ENCODE data around the gene FCSK. TPM values are rescaled to one million over a fixed set of nuclear protein-coding genes. Genes with fewer than 3 reads are reported as not detected.

The FCSK gene
- total RNA-seq, 1 donor from 2014 or later = 12.0 TPM

DNA sequence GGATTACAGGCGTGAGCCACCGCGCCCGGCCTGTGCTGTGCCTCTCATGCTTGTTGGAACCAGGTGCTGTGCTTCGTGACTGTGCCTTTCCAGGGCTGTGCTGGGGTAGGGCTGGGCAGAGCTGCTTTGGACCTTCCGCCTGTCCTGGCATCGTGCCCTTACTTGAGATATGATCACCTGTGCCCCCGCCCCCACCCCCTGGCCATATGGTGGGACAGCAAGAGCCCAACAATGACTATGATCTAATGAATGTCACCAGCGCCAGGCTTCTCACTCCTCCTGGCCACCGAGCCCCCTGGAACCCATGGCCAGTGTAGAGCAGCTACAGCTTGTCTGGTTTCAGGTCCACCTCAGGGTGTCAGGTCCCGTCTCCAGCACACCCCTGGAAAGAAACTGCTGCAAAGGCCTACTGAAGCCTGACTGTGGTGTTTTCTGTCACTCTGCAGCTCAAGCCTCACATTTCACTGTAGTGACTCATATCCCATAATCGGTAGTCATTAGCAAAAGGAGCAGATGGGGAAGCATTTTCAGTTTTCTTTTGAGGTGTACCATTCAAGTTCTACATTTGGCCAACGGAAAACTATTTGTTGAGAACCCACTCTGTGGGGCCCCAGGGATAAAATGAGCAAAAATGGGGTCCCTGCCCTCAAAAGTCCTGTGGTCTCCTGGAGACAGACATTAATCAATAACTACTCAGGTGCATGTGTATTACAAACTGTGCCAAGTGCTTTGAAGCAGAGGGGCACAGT, 22.1 kb downstream of the FCSK start:
- Histone ChIP-seq H3K79me2 (ENCODE audit: insufficient read depth, low read length) (no peaks in the 10 kb centered on the region), H3K9ac (ENCODE audit: low read length) (peak overlapping the region; percentile 47), H4K20me1 (ENCODE audit: insufficient read depth, low read length) (no peaks in the 10 kb centered on the region), H3K4me1 (ENCODE audit: insufficient read depth, low read length) (peaks cover 10% of the 10 kb centered on the region), H2AFZ (ENCODE audit: low read depth, low read length) (no peak overlapping the region), H3K4me3 (ENCODE audit: insufficient read depth, low read depth, low read length) (no peak overlapping the region), H3K27ac (ENCODE audit: low read depth, low read length) (peak overlapping the region; percentile 49), H3K4me2 (ENCODE audit: low read length) (peak overlapping the region; percentile 76), H3K9me3 (ENCODE audit: insufficient read depth, low read depth, low read length) (no peaks in the 10 kb centered on the region), H3K27me3 (ENCODE audit: insufficient read depth, low read length) (no peaks in the 10 kb centered on the region), H3K36me3 (ENCODE audit: insufficient read depth, low read length) (peaks cover 3% of the 10 kb centered on the region)
- peaks cover 17% of the 10 kb centered on the region for H3K36me3 Mint-ChIP-seq (ENCODE audit: low read depth, unreplicated experiment)
- peak; percentile 81 for DNase-seq (ENCODE audit: low read depth)
- H3K27ac Mint-ChIP-seq (ENCODE audit: unreplicated experiment) = peak overlapping the region; percentile 86
- peak; percentile 87 for FAIRE-seq
- H3K4me3 Mint-ChIP-seq (ENCODE audit: unreplicated experiment) = no peak overlapping the region
- no peaks in the 10 kb centered on the region for H3K27me3 Mint-ChIP-seq (ENCODE audit: low read depth, unreplicated experiment)
- peaks cover 18% of the 10 kb centered on the region for H3K4me1 Mint-ChIP-seq (ENCODE audit: low read depth, unreplicated experiment)
- TF ChIP-seq EZH2 (IDR thresholded peaks at IDR 0.05; ENCODE audit: insufficient read depth, low read length) (no peak), CTCF (IDR thresholded peaks at IDR 0.05; ENCODE audit: insufficient read depth, low read depth, low read length) (no peak)
- no peaks in the 10 kb centered on the region for H3K9me3 Mint-ChIP-seq (ENCODE audit: unreplicated experiment)

DNA sequence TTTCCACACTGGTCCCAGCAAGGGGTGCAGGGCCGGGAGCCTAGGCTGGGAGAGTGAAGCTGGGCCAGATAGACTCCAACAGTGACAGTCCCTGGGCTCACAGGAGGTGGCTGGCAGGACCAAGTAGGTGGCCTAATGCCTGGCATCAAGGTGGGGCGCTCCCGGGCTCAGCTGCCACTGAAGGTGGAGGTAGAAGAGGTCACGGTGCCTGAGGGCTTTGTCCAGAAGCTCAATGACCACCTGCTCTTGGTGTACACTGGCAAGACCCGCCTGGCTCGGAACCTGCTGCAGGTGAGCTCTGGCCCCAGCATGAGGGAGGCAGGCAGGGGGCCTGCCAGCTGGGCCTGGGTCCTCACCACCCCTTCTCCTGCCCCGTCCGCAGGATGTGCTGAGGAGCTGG, 23.8 kb downstream of the FCSK start:
- DNase-seq (ENCODE audit: low read depth) (no peak), FAIRE-seq (no peak)
- Histone ChIP-seq H3K27me3 (ENCODE audit: insufficient read depth, low read length) (no peaks in the 10 kb centered on the region), H4K20me1 (ENCODE audit: insufficient read depth, low read length) (no peaks in the 10 kb centered on the region), H3K4me1 (ENCODE audit: insufficient read depth, low read length) (peaks cover 21% of the 10 kb centered on the region), H3K36me3 (ENCODE audit: insufficient read depth, low read length) (peaks cover 3% of the 10 kb centered on the region), H3K4me3 (ENCODE audit: insufficient read depth, low read depth, low read length) (no peak overlapping the region), H3K79me2 (ENCODE audit: insufficient read depth, low read length) (no peaks in the 10 kb centered on the region), H3K9me3 (ENCODE audit: insufficient read depth, low read depth, low read length) (no peaks in the 10 kb centered on the region), H3K4me2 (ENCODE audit: low read length) (no peak overlapping the region), H3K27ac (ENCODE audit: low read depth, low read length) (no peak overlapping the region), H2AFZ (ENCODE audit: low read depth, low read length) (no peak overlapping the region), H3K9ac (ENCODE audit: low read length) (no peak overlapping the region)
- Mint-ChIP-seq H3K4me1 (ENCODE audit: low read depth, unreplicated experiment) (peaks cover 27% of the 10 kb centered on the region), H3K36me3 (ENCODE audit: low read depth, unreplicated experiment) (peaks cover 21% of the 10 kb centered on the region), H3K4me3 (ENCODE audit: unreplicated experiment) (no peak overlapping the region), H3K27me3 (ENCODE audit: low read depth, unreplicated experiment) (no peaks in the 10 kb centered on the region), H3K27ac (ENCODE audit: unreplicated experiment) (peak overlapping the region; percentile 47), H3K9me3 (ENCODE audit: unreplicated experiment) (no peaks in the 10 kb centered on the region)
- TF ChIP-seq CTCF (IDR thresholded peaks at IDR 0.05; ENCODE audit: insufficient read depth, low read depth, low read length) (no peak), EZH2 (IDR thresholded peaks at IDR 0.05; ENCODE audit: insufficient read depth, low read length) (no peak)

DNA sequence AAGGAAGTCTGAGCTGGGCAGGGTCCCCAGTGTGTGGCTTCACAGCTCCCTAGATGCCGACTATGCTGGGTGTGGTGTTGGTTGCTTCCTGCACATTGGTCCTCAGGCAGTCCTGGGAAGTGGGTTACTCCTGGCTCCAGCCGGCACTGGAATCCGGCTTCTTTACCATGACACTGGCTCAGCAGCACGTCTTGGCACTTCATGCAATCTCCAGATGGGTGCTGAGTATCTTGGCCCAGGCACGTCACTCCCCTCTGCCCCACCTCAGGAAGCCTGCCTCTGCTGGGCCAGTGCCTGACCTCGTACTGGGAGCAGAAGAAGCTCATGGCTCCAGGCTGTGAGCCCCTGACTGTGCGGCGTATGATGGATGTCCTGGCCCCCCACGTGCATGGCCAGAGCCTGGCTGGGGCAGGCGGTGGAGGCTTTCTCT, 24.5 kb downstream of the FCSK start:
- no peak overlapping the region for H3K27ac ChIP-seq (ENCODE audit: low read depth, low read length)
- H3K27me3 Mint-ChIP-seq (ENCODE audit: low read depth, unreplicated experiment) = no peaks in the 10 kb centered on the region
- no peaks in the 10 kb centered on the region for H3K79me2 ChIP-seq (ENCODE audit: insufficient read depth, low read length)
- peaks cover 27% of the 10 kb centered on the region for H3K4me1 Mint-ChIP-seq (ENCODE audit: low read depth, unreplicated experiment)
- H3K27me3 ChIP-seq (ENCODE audit: insufficient read depth, low read length) = no peaks in the 10 kb centered on the region
- DNase-seq (ENCODE audit: low read depth) (no peak), FAIRE-seq (no peak)
- peaks cover 3% of the 10 kb centered on the region for H3K36me3 ChIP-seq (ENCODE audit: insufficient read depth, low read length)
- H3K9me3 ChIP-seq (ENCODE audit: insufficient read depth, low read depth, low read length) = no peaks in the 10 kb centered on the region
- TF ChIP-seq CTCF (IDR thresholded peaks at IDR 0.05; ENCODE audit: insufficient read depth, low read depth, low read length) (no peak), EZH2 (IDR thresholded peaks at IDR 0.05; ENCODE audit: insufficient read depth, low read length) (no peak)
- H3K4me1 ChIP-seq (ENCODE audit: insufficient read depth, low read length) = peaks cover 21% of the 10 kb centered on the region
- no peak overlapping the region for H2AFZ ChIP-seq (ENCODE audit: low read depth, low read length)
- H3K9me3 Mint-ChIP-seq (ENCODE audit: unreplicated experiment) = no peaks in the 10 kb centered on the region
- H3K9ac ChIP-seq (ENCODE audit: low read length) = no peak overlapping the region
- no peaks in the 10 kb centered on the region for H4K20me1 ChIP-seq (ENCODE audit: insufficient read depth, low read length)
- no peak overlapping the region for H3K4me3 ChIP-seq (ENCODE audit: insufficient read depth, low read depth, low read length)
- no peak overlapping the region for H3K27ac Mint-ChIP-seq (ENCODE audit: unreplicated experiment)
- H3K4me3 Mint-ChIP-seq (ENCODE audit: unreplicated experiment) = no peak overlapping the region
- no peak overlapping the region for H3K4me2 ChIP-seq (ENCODE audit: low read length)
- peaks cover 18% of the 10 kb centered on the region for H3K36me3 Mint-ChIP-seq (ENCODE audit: low read depth, unreplicated experiment)
